GM12891 (cell line): ENCODE measurements around the gene BDH2.

ENCODE experiments used
- POLR2A ChIP-seq: IDR thresholded peaks from 2 replicates; pipeline ENCODE4 v1.6.1; 2011; ENCODE audit warnings: low read depth, low read length, control low read depth
- POLR2AphosphoS5 ChIP-seq: IDR thresholded peaks from 2 replicates; pipeline ENCODE4 v1.6.1; 2011; ENCODE audit warnings: low read depth, low read length, control low read depth
- SPI1 ChIP-seq: IDR thresholded peaks from 2 replicates; pipeline ENCODE4 v1.6.1; 2011; ENCODE audit warnings: low read depth, low read length, control low read depth
- TAF1 ChIP-seq: IDR thresholded peaks from 2 replicates; pipeline ENCODE4 v1.6.1; 2011; ENCODE audit warnings: low read depth, low read length, control low read depth

DNA sequence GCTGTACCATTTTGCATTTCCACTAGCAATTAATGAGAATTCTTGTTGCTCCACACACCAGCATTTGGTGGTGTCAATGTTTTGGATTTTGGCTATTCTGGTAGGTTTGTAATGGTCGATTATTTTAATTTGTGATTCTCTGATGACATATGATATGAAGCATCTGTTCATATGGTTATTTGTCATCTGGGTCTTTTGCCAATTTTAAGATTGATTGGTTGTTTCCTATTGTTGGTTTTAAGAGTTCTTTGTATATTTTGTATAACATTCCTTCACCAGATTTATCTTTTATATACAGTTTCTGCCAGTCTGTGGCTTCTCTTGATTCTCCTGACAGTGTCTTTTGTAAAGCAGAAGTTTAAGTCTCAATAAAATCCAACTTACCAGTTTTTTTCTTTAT, 18.5 kb upstream of the BDH2 start:
- TF ChIP-seq POLR2AphosphoS5: no peak
- TF ChIP-seq SPI1: no peak
- no peak for TF ChIP-seq POLR2A
- no peak for TF ChIP-seq TAF1
